A549 (cell line): ENCODE measurements around the gene SOX8. TPM values are rescaled to one million over a fixed set of nuclear protein-coding genes. Genes with fewer than 3 reads are reported as not detected.
A peak's percentile ranks its signal among the peaks of the same experiment; 100 is the strongest.

Source experiments
- ATAC-seq, 2 experiments: fragments of 200-7000 bp in 1 of 2; fragments of >200 bp in 1 of 2; cut with Nextera tagmentation in 1 of 2; cut with Tn5 transposase in 1 of 2; 3 replicates each; pipeline versions ENCODE4 v1.8.0 to v1.9.1; 2018 to 2020; ENCODE audit warnings: mild to moderate bottlenecking in 1 of 2, moderate library complexity in 1 of 2
- CTCF ChIA-PET: fragments of 300-600 bp; sonication (Branson Sonifier 250); formaldehyde crosslinking; extraction: SDS; loops from one replicate; lab custom pipeline; 2021; ENCODE audit warnings: antibody characterized with exemption, inconsistent platforms; lab: Yijun Ruan, JAX
- POLR2A ChIA-PET: fragments of 350-600 bp; formaldehyde crosslinking; extraction: SDS; loops from one replicate; lab custom pipeline; 2021; ENCODE audit warnings: antibody characterized with exemption, inconsistent platforms; lab: Yijun Ruan, JAX
- DNase-seq, 2 experiments: peaks; one replicate each; pipeline versions ENCODE4 v3.0.0 to v3.0.0-alpha.2; 2011 to 2016; ENCODE audit warnings: low read depth in 1 of 2, low spot score in 1 of 2
- FAIRE-seq: peaks from 2 replicates; lab custom pipeline; 2011; peaks lifted over from hg19 to GRCh38; lab: Jason Lieb, UNC
- H3K27ac ChIP-seq, 2 experiments: fragments of >200 bp; sonication (Bioruptor Twin); formaldehyde crosslinking; 3 replicates each; pipeline ENCODE4 v1.5.1; 2016 to 2017
- H3K4me1 ChIP-seq: fragments of >200 bp; sonication (Bioruptor Twin); formaldehyde crosslinking; 3 replicates; pipeline ENCODE4 v1.6.1; 2016
- H3K4me2 ChIP-seq: fragments of >200 bp; sonication (Bioruptor Twin); formaldehyde crosslinking; 3 replicates; pipeline ENCODE4 v1.6.1; 2016
- H3K4me3 ChIP-seq: fragments of >200 bp; sonication (Bioruptor Twin); formaldehyde crosslinking; 3 replicates; pipeline ENCODE4 v1.5.1; 2016
- H3K9me3 ChIP-seq: fragments of >200 bp; sonication (Bioruptor Twin); formaldehyde crosslinking; 3 replicates; pipeline ENCODE4 v1.6.1; 2016
- BHLHE40 ChIP-seq: IDR thresholded peaks from 2 replicates; pipeline ENCODE4 v1.6.1; 2012; ENCODE audit warnings: low read depth, low read length, inconsistent platforms
- FOXS1 ChIP-seq: fragments of 250-450 bp; sonication (Bioruptor Pico); IDR thresholded peaks from 2 replicates; pipeline ENCODE4 v1.5.0; 2020; ENCODE audit warnings: mild to moderate bottlenecking, moderate library complexity
- HMGXB4 ChIP-seq: fragments of 250-450 bp; sonication (Bioruptor Pico); IDR thresholded peaks from 2 replicates; pipeline ENCODE4 v1.5.0; 2021; ENCODE audit warnings: mild to moderate bottlenecking, moderate library complexity, borderline replicate concordance
- HOXA7 ChIP-seq: fragments of 250-450 bp; sonication (Bioruptor Pico); IDR thresholded peaks from 2 replicates; pipeline ENCODE4 v1.5.0; 2020; ENCODE audit warnings: mild to moderate bottlenecking, moderate library complexity
- HOXB13 ChIP-seq: fragments of 250-450 bp; sonication (Bioruptor Pico); IDR thresholded peaks from 2 replicates; pipeline ENCODE4 v1.5.0; 2020; ENCODE audit warnings: low read depth, mild to moderate bottlenecking, moderate library complexity
- HOXB5 ChIP-seq: fragments of 250-450 bp; sonication (Bioruptor Pico); IDR thresholded peaks from 2 replicates; pipeline ENCODE4 v1.5.0; 2020; ENCODE audit warnings: mild to moderate bottlenecking, moderate library complexity
- KDM1A ChIP-seq: fragments of 200-600 bp; sonication (generic); IDR thresholded peaks from 2 replicates; pipeline ENCODE4 v1.6.1; 2016; ENCODE audit warnings: low read depth, mild to moderate bottlenecking
- KDM5A ChIP-seq: fragments of 200-600 bp; sonication (generic); IDR thresholded peaks from 2 replicates; pipeline ENCODE4 v1.6.1; 2016; ENCODE audit warnings: antibody characterized with exemption, mild to moderate bottlenecking
- MAFK ChIP-seq: fragments of 450-650 bp; IDR thresholded peaks from 2 replicates; pipeline ENCODE4 v1.6.1; 2014; ENCODE audit not compliant: partially characterized antibody
- NR3C1 ChIP-seq: fragments of >200 bp; sonication (Bioruptor Twin); formaldehyde crosslinking; IDR thresholded peaks from 3 replicates; pipeline ENCODE4 v1.6.1; 2017
- PHF8 ChIP-seq: fragments of 200-600 bp; sonication (generic); IDR thresholded peaks from 2 replicates; pipeline ENCODE4 v1.6.1; 2016; ENCODE audit warnings: low read depth, mild to moderate bottlenecking, antibody characterized with exemption, moderate library complexity, borderline replicate concordance
- POLR2AphosphoS2 ChIP-seq: conservative IDR thresholded peaks from 2 replicates; pipeline ENCODE4 v1.6.1; 2012; ENCODE audit warnings: low read length, improper control_type of control experiment, inconsistent platforms
- RARB ChIP-seq: fragments of 250-450 bp; sonication (Bioruptor Pico); IDR thresholded peaks from 2 replicates; pipeline ENCODE4 v1.8.0; 2021; ENCODE audit warnings: mild to moderate bottlenecking, moderate library complexity
- RFX5 ChIP-seq: fragments of 450-650 bp; IDR thresholded peaks from 2 replicates; pipeline ENCODE4 v1.7.1; 2014; ENCODE audit warnings: antibody characterized with exemption, mild to moderate bottlenecking, moderate library complexity
- RNF2 ChIP-seq: fragments of 200-600 bp; sonication (generic); IDR thresholded peaks from 2 replicates; pipeline ENCODE4 v1.6.1; 2016; ENCODE audit warnings: low read depth, mild to moderate bottlenecking, antibody characterized with exemption, moderate library complexity, borderline replicate concordance
- SMC3 ChIP-seq: fragments of >200 bp; sonication (Bioruptor Twin); formaldehyde crosslinking; IDR thresholded peaks from 3 replicates; pipeline ENCODE4 v1.6.1; 2018; ENCODE audit warnings: inconsistent platforms
- SREBF2 ChIP-seq: fragments of 450-650 bp; IDR thresholded peaks from 2 replicates; pipeline ENCODE4 v1.6.1; 2014; ENCODE audit warnings: mild to moderate bottlenecking, moderate library complexity
- TFCP2L1 ChIP-seq: fragments of 250-450 bp; sonication (Bioruptor Pico); IDR thresholded peaks from 2 replicates; pipeline ENCODE4 v1.5.0; 2021; ENCODE audit warnings: mild to moderate bottlenecking
- ZC3H11A ChIP-seq: fragments of 450-650 bp; IDR thresholded peaks from 2 replicates; pipeline ENCODE4 v1.6.1; 2014; ENCODE audit warnings: antibody characterized with exemption, mild to moderate bottlenecking
- ZNF302 ChIP-seq: fragments of 250-450 bp; sonication (Bioruptor Pico); IDR thresholded peaks from 2 replicates; pipeline ENCODE4 v1.9.0; 2021; ENCODE audit warnings: inconsistent platforms, mild to moderate bottlenecking, moderate library complexity
- ZSCAN20 ChIP-seq: fragments of 250-450 bp; sonication (Bioruptor Pico); IDR thresholded peaks from 2 replicates; pipeline ENCODE4 v1.8.0; 2022; ENCODE audit warnings: mild to moderate bottlenecking, moderate library complexity
- WGBS: methylation state at CpG from one replicate; pipeline ENCODE4 v1.1.6; 2017; ENCODE audit errors: missing lambda C conversion rate; 5-methylcytosine and 5-hydroxymethylcytosine counted together
- polyA plus RNA-seq, 4 experiments: library from polyadenylated mRNA; depleted of rRNA in 3 of 4; stranded (reverse); fragments of >200 nt; fragmentation: RNase III in 1 of 4; extraction: RNeasy Plus Mini Kit Qiagen cat#74134 plus additional on column Dnase treatment in 1 of 4; gene quantifications; 2 replicates in 3 of 4; 3 replicates in 1 of 4; pipeline ENCODE4 v1.2.3, GENCODE V29; 2011 to 2017
- TF ChIP-seq, protein P1 (sequence below): fragments of >200 bp; sonication (Bioruptor Twin); formaldehyde crosslinking; IDR thresholded peaks from 2 replicates; pipeline ENCODE4 v1.6.1; 2016
- TF ChIP-seq, protein P2 (sequence below): IDR thresholded peaks from 2 replicates; pipeline ENCODE4 v1.6.1; 2012

Gene SOX8
- polyA plus RNA-seq, 2 of the 4 experiments (the other 2 are of a cell fraction), result 0.06 to 0.22 TPM

GRCh38 chr16:987906-988305, 6.3 kb downstream of the SOX8 start (continued):
- TF ChIP-seq RFX5, result no peak

DNA sequence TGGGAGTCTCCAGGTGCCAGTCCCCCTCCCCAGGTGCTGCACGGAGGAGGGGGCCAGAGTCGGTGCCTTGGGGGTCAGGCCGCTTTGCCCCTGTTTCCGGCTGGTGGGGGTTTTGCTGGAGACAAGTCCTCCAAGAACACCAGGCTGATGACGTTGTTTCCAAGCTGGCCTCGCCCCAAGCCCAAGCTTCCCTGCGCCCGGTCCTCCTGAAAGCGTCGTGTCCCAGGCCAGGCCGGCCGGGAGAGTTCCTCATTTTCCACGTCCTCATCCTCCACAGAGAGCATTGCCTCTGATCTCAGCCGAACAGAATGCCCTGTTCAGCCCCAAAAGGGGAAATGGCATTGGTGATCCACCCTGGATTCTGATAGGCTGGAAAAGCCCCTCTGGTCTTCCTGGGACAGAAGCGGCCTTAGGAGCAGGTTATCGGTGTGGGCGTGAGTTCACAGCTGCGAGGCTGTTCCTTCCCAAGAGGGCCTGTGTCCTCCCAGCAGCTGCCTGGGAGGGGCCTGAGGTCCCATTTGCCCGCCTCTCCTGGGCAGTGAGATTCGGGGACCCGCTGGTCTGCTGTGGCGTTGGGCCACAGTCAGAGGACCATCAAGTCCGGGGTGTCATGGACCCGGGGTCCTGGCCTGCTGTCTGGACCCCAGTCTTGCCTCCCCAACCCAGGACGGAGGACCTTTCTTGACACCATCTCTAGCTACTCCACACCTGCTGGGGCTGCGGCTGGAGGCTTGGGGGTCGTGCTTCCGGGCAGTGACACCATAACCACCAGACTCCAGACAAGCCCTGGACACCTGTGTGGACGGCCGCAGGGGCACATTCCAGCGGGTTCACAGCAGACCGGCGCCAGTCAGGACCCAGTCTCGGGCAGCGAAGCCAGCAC, 7.1 kb downstream of the SOX8 start:
- no peak for FAIRE-seq
- CTCF ChIA-PET, result interaction anchor here (1.0 to 1.1 kb wide), 3 partner anchors 12 to 18 kb away, joined by 3 read pairs; no protein-coding TSS in a partner anchor
- WGBS, result 70% methylated on average over 18 of the region's 35 CpGs
- POLR2A ChIA-PET, result no interaction called here
- DNase-seq, result no peak
- no peak overlapping the region for H3K27ac ChIP-seq
- no peak for ATAC-seq
- H3K4me2 ChIP-seq, result no peak overlapping the region
- H3K4me3 ChIP-seq, result no peak overlapping the region
- no peaks in the 10 kb centered on the region for H3K4me1 ChIP-seq
- no peak for TF ChIP-seq SMC3
- no peak for TF ChIP-seq ZNF302
- no peak for TF ChIP-seq KDM1A
- TF ChIP-seq KDM5A, result no peak
- TF ChIP-seq, protein P1, sequence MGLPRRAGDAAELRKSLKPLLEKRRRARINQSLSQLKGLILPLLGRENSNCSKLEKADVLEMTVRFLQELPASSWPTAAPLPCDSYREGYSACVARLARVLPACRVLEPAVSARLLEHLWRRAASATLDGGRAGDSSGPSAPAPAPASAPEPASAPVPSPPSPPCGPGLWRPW, result no peak
- no peak for TF ChIP-seq BHLHE40
- TF ChIP-seq TFCP2L1 (CRISPR knock-in tag), result no peak
- TF ChIP-seq FOXS1 (CRISPR knock-in tag), result no peak
- H3K9me3 ChIP-seq, result no peaks in the 10 kb centered on the region

- POLR2A ChIA-PET, result no interaction called here
- TF ChIP-seq HOXA7 (CRISPR knock-in tag) (no peak), ZSCAN20 (no peak), KDM5A (no peak), RARB (CRISPR knock-in tag) (no peak), SREBF2 (no peak), SMC3 (no peak), MAFK (no peak), NR3C1 (no peak), HOXB13 (CRISPR knock-in tag) (no peak), PHF8 (no peak), HMGXB4 (no peak), HOXB5 (CRISPR knock-in tag) (no peak), ZC3H11A (no peak), POLR2AphosphoS2 (no peak), RNF2 (no peak)
- TF ChIP-seq, protein P2, sequence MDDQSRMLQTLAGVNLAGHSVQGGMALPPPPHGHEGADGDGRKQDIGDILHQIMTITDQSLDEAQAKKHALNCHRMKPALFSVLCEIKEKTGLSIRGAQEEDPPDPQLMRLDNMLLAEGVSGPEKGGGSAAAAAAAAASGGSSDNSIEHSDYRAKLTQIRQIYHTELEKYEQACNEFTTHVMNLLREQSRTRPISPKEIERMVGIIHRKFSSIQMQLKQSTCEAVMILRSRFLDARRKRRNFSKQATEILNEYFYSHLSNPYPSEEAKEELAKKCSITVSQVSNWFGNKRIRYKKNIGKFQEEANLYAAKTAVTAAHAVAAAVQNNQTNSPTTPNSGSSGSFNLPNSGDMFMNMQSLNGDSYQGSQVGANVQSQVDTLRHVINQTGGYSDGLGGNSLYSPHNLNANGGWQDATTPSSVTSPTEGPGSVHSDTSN, result no peak
- TF ChIP-seq, protein P1, result no peak
- DNase-seq (no peak), ATAC-seq (peak in 1 of 2 experiments; percentile 29; a peak in 3 of 6 replicates), FAIRE-seq (no peak)
- H3K27ac ChIP-seq, result no peak overlapping the region
- H3K4me1 ChIP-seq, result no peaks in the 10 kb centered on the region
- H3K4me2 ChIP-seq, result no peak overlapping the region
- H3K9me3 ChIP-seq, result no peaks in the 10 kb centered on the region
- CTCF ChIA-PET, result interaction anchor here (0.7 to 1.0 kb wide), 3 partner anchors 11 to 18 kb away, joined by 3 read pairs; no protein-coding TSS in a partner anchor
- H3K4me3 ChIP-seq, result no peak overlapping the region
- WGBS, result 77% methylated on average over 6 of the region's 11 CpGs
Observed at GRCh38 chr16:989354-989814, 7.8 kb downstream of the SOX8 start.
